Measurements from ENCODE around the gene ASCC2. TPM values are rescaled to one million over a fixed set of nuclear protein-coding genes. Genes with fewer than 3 reads are reported as not detected.

ASCC2 gene
- total RNA-seq, 1 donor = 33.6 TPM

- no peak overlapping the region for H3K4me3 ChIP-seq (ENCODE audit: low read depth, low read length)
- no peak for TF ChIP-seq CTCF (IDR thresholded peaks at IDR 0.05; ENCODE audit: insufficient read depth, low read length)
- DNase-seq (ENCODE audit: low read depth) = no peak
Observed at GRCh38 chr22:29819501-29819900, 18.6 kb downstream of the ASCC2 start.

DNA sequence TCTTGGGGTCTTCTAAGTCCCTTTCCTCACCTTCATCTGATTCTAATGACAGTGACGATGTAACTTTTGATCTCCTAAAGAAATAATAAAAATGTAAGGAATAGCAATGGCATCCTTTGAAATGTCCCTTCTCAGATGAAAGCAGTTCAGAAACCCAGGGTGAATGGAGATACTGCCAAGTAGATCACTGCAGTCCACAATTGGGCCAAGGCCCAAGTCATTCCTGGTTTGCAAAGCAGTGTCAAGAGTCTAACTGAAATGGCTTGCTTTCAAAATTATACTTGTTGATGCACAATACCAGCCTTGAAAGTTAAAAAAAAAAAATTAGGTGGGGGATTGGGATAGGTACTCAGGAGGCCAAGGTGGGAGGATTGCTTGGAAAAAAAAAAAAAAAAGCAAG lies 20.4 kb downstream of the ASCC2 start:
- no peak for TF ChIP-seq CTCF (IDR thresholded peaks at IDR 0.05; ENCODE audit: insufficient read depth, low read length)
- no peak for DNase-seq (ENCODE audit: low read depth)
- H3K4me3 ChIP-seq (ENCODE audit: low read depth, low read length) = no peak overlapping the region

GRCh38 chr22:29816980-29817379 lies 21.1 kb downstream of the ASCC2 start:
- no peak for DNase-seq (ENCODE audit: low read depth)
- no peak overlapping the region for H3K4me3 ChIP-seq (ENCODE audit: low read depth, low read length)
- no peak for TF ChIP-seq CTCF (IDR thresholded peaks at IDR 0.05; ENCODE audit: insufficient read depth, low read length)

DNA sequence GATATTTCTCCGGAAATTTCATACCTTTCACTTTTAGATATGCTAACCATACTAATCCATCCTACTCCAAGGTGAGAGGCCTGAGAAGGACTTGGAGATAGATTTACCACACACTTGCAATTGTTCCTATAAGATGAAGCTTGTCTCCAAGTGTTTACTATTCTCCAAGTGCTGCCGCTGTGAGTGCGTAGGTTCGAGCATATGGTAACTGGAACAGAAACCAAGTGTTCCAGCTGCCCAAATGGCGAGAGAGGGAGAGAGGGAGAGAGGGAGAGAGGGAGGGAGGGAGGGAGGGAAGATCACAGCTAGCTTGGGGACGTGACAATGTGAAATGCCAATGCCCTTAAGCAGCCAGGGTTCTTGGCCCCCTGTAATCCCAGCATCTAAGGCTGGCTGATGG lies 21.5 kb downstream of the ASCC2 start:
- no peak for TF ChIP-seq CTCF (IDR thresholded peaks at IDR 0.05; ENCODE audit: insufficient read depth, low read length)
- peak; percentile 40 for DNase-seq (ENCODE audit: low read depth)
- no peak overlapping the region for H3K4me3 ChIP-seq (ENCODE audit: low read depth, low read length)

DNA sequence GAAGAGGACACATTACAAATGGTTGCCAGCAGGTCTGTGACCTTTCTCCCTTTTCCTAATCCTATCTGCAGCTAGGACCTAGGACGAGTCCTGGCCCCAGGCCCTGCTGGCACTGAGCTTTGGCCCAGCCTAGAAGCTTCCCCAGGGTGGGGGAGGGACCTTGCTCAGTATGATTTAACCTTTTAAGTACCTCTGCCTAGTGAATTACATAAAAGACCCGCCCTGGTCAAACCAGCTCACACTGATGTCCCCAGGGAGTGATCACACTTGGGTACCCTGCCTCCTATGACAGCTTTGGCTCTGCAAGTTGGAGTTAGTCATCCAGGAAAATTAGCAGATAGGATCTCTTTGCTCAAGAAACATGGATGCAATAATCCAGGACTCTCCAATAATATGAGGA lies 21.9 kb downstream of the ASCC2 start:
- DNase-seq (ENCODE audit: low read depth) = peak; percentile 67
- no peak for TF ChIP-seq CTCF (IDR thresholded peaks at IDR 0.05; ENCODE audit: insufficient read depth, low read length)
- no peak overlapping the region for H3K4me3 ChIP-seq (ENCODE audit: low read depth, low read length)

DNA sequence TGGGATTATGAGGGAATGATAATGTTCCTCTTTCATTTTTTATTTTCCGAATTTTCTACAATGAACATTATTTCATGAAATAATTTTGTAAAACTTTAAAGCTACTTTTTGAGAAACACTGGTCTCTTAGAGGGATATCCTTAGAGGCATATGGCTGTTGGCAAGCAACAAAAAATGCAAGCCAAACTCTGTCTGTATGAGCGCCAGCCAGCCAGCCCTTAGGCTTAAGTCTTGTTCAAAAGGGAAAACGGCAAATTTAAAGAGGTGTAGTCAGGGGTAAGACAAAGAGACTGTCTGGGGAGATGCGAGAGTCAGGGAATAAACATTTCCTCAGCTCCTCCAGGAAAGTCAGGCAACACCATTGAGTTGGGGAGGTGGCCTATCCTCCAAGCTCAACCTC lies 22.5 kb downstream of the ASCC2 start:
- no peak overlapping the region for H3K4me3 ChIP-seq (ENCODE audit: low read depth, low read length)
- no peak for TF ChIP-seq CTCF (IDR thresholded peaks at IDR 0.05; ENCODE audit: insufficient read depth, low read length)
- peak; percentile 54 for DNase-seq (ENCODE audit: low read depth)

DNA sequence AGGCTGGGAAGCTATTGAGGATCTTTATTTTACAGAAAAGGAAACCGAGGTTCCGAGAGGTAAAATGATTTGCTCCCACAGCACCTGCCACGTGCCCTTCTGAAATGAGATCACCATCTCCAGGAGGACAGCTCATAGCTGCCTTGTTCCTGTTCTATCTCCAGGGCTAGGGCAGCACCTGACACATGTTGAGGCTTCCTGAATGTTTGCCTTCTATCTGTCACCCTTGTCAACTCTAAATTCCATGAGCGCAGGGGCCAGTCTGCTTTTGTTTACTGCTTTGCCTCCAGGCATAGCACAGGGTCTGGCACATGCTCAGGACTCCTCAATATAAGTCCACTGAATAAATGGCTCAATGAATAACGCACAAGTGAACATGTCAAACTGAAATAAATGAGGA lies 24.1 kb downstream of the ASCC2 start:
- no peak overlapping the region for H3K4me3 ChIP-seq (ENCODE audit: low read depth, low read length)
- no peak for DNase-seq (ENCODE audit: low read depth)
- TF ChIP-seq CTCF (IDR thresholded peaks at IDR 0.05; ENCODE audit: insufficient read depth, low read length) = no peak
